GM21390 (cell line): ENCODE results near the gene EVL.
"Not testable (repeated sequence)": the region's sequence is repeated elsewhere in the genome, so short reads cannot be mapped to it uniquely, and the experiment has no call there.

Source experiments
- ATAC-seq: cut with Tn5 transposase; IDR thresholded peaks from one replicate; pipeline ENCODE4 v1.9.1; 2021; ENCODE audit not compliant: unreplicated experiment

EVL gene, protein sequence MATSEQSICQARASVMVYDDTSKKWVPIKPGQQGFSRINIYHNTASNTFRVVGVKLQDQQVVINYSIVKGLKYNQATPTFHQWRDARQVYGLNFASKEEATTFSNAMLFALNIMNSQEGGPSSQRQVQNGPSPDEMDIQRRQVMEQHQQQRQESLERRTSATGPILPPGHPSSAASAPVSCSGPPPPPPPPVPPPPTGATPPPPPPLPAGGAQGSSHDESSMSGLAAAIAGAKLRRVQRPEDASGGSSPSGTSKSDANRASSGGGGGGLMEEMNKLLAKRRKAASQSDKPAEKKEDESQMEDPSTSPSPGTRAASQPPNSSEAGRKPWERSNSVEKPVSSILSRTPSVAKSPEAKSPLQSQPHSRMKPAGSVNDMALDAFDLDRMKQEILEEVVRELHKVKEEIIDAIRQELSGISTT

DNA sequence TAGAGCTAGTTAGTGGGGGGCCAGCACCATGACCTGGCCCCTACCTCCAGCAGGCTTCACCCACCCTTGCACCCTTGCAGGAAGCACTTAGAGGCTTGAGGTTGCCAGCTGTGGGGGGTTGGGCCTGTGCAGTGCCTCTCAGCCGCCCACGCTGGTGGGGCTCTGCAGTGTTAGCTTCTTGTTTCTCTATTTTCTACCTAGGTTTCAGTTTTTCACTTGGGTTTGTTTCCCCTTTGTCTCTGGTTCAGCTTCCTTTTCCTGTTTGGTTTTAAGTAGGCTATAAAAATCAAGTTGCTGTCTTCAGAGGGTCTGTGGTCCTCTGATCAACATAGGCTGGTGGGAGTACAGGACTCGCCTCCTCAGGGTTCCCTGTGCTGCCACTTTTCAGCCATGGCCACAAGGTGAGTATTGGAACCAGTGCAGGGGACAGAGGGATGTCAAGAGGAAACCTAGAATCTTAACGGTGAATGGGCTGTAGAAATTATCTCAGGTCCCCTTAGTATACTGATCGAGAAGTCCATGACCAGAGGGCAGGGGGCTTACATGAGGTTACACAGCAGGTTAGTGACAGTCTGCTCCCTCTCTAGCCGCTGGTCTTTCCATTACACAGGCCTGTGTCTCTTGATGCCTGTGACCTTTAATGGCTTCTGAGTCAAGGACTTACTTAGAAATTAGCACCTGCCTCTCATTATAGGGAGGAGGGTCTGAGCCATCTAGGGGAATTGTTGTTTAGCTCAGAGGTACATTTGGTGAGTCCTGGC, at the start of gene EVL:
Gene EVL, plus strand, starts transcription at position 312 of the 761 bp plus-strand sequence. Its CDS starts 79 bp downstream, at position 391.
- peak; percentile 48 for ATAC-seq

DNA sequence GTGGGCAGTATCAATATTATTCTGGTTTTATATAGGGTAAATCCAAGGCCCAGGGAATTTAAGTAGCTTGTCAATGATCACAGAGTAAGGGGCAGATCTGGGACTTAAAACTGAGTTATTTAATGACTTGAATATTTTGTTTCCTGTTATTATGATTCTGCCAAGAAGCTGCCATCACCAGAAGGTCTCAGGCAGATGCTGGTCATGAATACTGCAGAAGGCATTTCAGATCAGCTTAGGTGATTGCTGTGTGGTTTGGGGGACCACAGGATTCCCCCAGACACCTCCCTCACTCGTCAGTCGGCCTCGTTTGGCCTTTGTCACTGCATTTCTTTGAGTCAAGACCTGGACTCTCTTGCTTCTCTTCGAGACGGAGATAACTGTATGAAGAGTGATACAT, 47.7 kb upstream of the EVL start:
- no peak for ATAC-seq

DNA sequence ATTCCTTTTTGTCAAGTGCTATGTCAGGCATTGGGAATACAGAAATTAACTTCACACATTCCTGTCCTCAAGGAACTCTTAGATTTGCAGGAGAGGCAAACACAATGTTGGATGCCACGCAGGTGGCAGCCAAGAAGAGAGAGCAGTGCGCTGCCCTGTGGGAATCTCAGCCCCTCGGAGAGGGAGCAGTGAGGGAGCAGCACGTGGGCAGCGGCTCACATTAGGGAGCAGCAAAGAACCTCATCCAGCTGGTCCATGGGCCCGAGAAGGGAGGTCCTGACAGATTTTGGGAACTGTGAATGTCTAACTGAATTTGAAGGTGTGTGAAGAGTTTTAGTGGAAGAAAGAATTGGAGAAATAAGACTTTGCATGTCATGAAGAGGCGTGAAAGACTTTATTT, 47.2 kb upstream of the EVL start:
- no peak for ATAC-seq

DNA sequence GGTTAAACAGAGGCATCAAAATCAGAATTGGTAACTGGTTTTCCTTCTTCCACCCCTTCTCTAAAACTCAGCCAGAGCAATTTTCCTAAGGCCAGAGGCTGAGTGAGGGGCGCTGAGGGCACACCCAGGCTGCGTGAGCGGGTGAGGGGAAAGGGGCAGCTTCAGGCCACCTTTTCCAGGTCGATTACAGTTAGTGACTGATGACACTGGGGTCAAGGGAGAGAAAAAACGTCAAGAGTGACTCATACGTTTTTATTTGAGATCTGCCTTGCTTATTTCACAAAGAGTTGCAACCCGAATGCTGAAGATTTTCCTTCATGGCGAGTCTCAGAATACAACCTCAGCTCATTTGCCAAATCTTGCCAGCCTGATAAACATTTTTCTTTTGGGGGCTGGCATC, 46.7 kb upstream of the EVL start:
- ATAC-seq, result no peak

DNA sequence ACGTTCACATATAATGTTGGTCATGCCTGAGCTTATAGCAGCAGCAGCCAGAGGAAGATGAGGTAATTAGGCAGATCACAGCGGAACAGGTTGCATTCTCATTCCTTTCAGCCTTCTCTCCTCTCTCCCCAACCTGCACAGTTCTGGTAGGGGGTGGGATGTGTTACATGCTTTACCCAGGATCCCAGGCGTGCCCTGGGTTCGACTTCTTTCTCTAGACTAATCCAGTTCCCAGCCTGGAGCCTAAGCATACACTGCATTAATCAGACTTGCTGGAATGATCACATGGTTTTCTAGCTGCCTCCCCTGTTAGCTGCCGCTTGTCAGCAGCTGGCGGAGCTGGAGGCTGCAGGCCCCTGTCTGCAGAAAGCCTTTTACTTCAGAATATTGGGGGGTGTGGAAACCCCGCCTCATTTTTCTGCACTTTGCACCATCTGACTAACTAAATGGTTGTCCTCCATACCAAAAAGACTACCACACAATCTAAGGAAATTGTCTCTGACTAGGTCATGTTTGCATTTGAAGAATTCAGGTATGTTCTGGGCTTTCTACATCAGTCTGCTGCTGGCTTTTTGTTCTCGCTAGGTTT, 46.0 kb upstream of the EVL start:
- no peak for ATAC-seq

DNA sequence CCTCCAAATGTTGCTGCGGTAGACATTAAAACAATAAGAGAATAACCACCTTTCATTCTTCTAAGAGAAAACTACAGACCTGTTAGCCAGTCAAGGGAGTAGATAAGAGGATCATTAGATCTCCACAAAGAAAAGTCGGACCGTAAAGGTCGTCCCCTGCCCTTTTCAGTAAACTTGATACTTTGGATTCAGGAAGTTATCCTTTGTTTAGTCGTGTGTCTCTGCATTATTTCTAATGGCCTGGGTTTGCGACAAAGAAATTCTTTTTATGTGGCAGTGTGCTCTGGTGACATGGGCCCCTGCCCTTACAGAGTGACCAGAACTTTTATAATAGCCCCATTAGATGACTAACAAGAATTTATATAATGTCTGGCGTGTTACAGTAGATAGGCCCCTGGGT, 44.6 kb upstream of the EVL start:
- ATAC-seq, result no peak

DNA sequence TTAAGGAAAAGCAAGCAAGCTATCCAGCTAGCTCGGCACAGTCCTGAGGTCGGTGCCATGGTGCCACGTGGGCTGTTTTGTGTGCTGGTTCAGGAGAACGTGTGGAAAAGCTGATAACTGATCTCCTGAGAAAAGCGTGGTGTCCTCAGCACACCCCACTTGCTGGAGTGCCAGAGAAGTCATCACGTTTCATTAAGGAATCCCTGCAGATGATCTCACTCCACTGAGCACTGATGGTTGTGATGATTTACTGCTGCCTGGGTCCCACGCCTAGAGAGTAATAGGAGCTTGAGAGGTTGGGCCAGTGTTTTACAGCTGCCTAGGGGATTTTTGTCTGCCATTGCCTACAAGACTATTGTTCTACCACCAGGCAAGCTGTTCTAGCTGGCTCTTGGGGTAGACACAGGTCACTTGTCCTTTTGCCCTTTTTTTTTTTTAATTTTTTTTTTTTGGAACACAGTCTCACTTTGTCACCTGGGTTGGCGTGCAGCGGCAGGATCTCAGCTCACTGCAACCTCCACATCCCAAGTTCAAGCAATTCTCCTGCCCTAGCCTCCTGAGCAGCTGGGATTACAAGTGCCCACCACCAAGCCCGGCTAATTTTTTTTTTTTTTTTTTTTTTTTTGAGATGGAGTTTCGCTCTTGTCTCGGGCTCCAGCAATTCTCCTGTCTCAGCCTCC, 42.3 kb upstream of the EVL start:
- ATAC-seq, result no peak

DNA sequence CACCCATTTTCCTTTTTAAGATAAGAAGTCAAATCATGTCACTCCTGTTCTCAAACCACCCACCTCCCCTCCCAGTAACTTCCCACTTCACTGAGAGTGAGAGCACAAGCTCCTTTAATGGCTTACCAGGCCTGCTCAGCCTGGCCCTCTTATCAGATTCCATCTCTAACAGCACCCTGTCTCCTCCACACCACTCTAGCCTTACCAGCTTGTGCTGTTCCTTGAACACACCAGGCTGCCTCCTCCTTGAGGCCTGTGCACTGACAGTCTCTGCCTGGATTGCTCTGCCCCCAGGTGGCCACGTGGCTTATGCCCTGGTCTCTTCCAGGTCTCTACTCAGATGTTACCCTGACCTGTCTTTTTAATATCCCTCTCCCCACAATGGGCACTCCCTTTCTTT, 40.1 kb upstream of the EVL start:
- peak; percentile 70 for ATAC-seq

DNA sequence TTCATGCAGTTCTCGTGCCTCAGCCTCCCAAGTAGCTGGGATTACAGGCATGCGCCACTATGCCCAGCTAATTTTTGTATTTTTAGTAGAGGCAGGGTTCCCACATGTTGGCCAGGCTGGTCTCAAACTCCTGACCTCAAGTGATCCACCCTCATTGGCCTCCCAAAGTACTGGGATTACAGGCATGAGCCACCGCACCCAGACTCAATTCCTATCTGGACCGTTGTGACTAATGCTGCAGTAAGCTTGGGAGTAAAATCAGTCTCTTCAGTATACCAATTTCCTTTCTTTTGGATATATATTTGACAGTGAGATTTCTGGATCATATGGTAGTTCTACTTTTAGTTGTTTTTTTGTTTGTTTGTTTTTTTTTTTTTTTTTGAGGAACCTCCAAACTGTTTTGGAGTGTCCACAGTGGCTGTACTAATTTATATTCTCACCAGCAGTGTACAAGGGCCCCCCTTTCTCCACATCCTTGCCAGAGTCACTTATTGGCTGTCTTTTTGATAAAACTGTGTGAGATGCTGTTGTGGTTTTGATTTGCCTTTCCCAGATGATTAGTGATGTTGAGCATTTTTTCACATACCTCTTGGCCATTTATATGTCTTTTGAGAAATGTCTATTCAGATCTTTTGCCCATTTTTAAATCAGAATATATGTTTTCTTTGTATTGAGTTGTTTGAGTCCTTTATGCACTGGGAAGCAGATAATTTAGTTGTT, 37.3 kb upstream of the EVL start:
- no peak for ATAC-seq

DNA sequence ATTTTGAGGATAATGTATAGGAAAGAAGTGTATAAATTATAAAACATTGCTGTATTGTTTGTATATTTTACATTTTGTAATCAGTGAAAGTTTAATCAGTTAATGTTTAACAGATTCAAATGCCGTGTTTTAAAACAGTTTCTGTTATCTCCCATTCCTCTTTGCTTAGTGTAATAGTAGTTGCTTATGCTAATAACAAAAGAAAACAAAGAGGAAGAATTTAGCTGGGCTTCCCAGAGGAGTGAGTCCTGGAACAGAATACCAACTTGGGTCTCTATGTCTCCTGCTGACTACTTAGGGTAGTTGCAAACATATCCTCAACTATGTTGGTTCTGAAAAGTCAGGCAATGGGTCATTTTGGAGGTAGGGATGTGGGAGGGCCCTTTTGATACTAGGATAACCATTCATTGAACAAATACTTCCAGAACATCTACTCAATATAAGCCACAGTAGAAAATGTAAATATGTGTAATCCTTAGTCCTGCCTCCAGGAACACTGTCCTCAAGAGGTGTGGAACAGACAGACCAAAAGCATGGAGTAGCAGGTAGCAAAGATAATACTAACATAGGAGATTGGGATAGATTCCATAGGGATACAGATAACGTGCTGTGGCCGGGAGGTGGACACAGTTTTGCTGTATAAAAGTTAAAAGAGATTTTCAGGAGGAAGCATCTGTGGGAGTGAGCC, 36.1 kb upstream of the EVL start:
- no peak for ATAC-seq

DNA sequence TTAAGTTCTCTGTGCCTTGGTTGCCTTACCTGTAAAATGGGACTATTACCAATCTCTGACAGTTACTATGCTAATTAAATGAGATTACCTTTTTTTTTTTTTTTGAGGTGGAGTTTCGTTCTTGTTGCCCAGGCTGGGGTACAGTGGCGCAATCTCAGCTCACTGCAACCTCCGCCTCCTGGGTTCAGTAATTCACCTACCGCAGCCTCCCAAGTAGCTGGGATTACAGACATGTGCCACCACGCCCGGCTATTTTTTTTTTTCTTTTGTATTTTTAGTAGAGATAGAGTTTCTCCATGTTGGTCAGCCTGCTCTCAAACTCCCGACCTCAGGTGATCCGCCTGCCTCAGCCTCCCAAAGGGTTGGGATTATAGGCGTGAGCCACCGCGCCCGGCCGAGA, 35.2 kb upstream of the EVL start:
- ATAC-seq, result not testable (repeated sequence)

DNA sequence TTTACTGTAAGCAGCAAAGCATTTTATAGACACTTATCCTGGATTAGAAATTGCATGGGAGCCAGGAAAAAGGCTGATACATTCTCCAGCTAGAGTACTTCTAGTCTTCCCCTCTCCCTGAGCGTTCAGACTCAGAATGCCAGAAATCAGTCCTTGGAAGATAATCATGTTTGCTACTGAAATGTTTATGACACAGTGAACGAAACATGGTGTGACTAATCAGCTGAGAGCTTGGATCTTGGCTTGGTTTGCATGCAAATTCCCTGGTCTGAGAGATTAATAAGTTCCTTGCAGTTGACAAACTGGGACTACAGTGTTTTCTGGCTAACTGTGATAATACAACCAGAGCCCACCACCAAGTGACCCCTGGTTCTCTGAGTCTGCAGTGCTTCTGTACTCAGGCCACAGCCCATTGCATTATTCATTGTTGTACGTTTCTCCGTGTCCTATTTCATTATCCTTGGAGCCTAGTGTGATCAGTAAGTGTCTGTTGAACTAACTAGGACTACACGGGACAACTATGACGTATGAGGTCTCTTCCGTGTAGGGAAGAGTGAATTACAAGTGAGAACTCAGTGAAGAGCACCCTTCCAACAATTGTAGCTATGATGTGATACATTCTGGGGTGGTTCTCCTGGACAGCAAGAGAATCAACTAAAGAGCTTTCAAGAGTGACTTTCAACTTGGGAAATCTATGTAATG, 34.6 kb upstream of the EVL start:
- ATAC-seq, result no peak

DNA sequence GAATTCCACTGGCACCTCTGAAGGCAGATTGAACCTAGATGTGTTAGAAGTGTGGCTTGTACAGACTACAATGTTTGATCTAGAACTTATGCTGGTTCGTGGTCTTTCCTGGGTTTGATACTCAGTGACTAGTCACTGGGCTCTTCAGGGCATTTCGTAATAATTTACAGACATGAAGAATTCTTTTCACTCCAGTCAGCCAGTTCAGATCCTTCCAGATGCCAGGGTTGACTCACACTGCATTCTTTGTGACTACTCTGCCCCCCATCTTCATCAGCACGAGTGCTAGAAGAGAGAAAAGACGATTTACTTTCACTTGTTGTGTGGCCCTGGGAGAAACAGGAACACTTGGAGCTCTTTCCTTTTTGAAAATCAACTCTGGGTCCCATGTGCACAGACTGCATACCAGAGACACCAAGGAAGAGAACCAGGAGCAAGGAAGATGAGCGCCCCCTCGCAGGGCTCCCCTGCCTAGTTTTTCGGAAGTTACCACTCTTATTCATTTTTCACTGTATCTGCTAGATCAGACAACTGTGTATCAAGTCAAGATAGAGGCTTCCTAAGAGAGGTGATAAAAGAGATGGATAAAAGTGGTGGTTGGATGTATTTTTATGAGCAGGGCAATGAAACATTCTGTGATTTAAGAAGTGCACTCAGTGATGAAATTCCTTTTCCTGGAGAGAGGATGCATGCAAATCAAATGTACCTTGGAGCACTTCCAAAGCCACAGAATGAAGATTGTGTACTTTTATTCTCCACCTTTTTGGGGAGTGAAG, 33.5 kb upstream of the EVL start:
- no peak for ATAC-seq

DNA sequence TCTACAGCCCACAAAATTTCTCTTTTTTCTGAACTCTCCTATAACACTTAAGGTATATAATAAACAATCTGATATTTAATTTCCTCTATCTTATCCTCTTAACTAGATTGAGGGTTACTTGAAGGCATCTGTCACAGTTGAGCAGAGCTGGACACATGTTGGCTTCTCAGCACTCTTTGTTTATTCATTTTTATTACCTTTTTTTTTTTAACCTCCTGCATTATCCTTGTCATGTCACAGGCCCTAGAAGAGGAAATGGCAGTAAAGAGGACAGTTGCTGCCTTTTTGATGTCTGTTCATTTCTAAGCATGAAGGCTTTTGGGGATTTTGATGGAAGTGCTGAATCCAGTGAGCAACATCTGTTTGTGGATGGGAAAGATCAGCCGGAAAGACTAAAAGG, 32.5 kb upstream of the EVL start:
- no peak for ATAC-seq

DNA sequence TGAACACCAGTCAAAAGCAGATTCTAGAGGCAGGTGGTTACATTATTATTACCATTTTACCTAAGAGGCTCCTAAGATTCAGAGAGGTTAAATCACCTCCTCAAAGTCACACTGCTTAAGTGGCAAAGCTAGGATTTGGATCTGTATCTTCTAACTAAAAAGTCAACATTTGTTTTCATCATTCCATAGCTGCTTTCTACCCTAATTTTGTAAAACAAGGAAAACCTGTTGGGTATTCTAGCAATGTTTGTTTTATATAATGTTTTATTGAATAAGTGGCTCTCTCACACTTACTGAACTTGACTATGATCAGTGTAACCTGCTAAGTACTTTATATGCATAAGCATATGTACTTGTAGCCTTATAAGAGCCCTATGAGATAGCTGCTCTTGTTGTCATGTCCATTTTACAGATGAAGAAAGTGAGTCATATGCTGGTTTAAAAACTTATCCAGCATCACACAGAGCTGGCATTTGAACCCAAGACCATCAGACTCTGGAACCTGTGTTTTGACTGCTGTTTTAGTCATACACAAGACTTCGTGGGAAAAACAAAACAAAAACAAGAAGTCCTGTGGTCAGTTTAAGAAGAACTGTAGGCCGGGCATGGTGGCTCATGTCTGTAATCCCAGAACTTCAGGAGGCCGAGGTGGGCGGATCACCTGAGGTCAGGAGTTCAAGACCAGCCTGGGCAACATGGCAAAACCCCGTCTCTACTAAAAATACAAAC, 31.7 kb upstream of the EVL start:
- no peak for ATAC-seq

DNA sequence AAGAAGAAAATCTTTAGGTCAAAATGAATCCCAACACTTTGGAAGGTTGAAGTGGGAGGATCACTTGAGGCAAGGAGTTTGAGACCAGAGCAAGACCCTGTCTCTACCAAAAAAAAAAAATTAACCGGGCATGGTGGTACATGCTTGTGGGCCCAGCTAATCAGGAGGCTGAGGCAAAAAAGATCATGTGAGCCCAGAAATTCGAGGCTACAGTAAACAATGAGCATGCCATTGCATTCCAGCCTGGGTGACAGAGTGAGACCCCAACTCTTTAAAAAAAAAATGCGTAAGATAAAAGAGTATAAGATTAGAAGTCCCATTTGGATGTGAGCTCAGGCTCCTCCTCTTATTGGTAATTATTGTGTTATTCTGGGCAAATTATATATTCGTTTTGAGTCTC, 30.8 kb upstream of the EVL start:
- no peak for ATAC-seq

DNA sequence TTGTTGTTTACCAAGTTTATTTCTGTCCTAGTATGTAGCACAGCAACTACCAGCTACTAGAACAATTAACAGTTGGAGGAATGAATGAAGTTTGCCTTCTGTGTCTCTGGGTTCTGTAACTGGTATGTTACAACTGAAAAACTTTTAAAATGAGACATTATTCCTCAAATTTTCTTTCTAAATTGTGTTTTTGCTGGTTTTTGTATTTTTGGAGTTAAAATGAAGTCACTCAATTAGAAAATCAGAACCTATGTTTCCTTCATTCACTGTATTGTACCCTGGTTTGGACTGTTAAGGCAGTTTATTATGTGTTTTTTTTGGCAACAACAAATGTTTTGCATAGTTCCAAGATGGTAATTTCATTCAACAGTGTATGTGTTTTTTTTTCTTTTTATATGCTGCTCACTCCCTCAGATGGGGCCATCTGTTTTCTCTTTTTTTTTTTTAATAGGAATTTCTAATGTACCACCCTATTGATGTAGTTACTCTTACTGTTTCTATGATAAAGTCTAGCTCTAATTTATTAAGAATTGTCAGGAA, 30.2 kb upstream of the EVL start:
- no peak for ATAC-seq

DNA sequence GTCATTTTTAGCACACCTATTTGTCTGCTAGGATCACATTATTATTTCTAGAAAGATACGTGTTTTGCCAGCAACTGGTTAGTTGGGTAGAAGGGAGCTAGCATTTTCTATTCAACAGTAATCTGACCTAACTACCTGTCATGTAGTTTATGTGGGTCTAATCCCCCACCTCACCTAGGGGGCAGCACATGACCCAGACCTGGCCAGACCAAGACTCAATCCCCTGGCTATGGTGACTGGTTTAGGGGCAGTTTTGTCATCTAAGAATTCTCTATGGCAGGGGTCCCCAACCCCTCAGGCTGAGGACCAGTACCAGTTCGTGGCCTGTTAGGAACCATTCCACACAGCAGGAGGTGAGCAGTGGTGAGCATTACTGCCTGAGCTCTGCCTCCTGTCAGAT, 29.5 kb upstream of the EVL start:
- no peak for ATAC-seq
